HepG2 (cell line): ENCODE data around the gene NDC80. TPM values are rescaled to one million over a fixed set of nuclear protein-coding genes. Genes with fewer than 3 reads are reported as not detected.

Experiments
- ATAC-seq: fragments of 200-7000 bp; cut with Tn5 transposase; 3 replicates; pipeline ENCODE4 v1.9.1; 2020; ENCODE audit warnings: mild to moderate bottlenecking, moderate library complexity
- BruUV-seq: library from RNA; stranded (reverse); fragments of 400-500 nt; replicated peaks from 2 replicates; lab custom pipeline; 2021; lab: Mats Ljungman, UMichigan
- CTCF ChIA-PET: fragments of 300-600 bp; formaldehyde crosslinking; extraction: SDS; loops from one replicate; lab custom pipeline; 2021; ENCODE audit warnings: low total read pairs, inconsistent platforms, low intra/inter-chr PET ratio; lab: Yijun Ruan, JAX
- POLR2A ChIA-PET: fragments of 350-600 bp; sonication (Branson Sonifier 250); formaldehyde crosslinking; loops from one replicate; lab custom pipeline; 2020; ENCODE audit warnings: antibody characterized with exemption, inconsistent platforms; lab: Yijun Ruan, JAX
- DNase-seq: peaks from one replicate; pipeline ENCODE4 v3.0.0-alpha.2; 2015; ENCODE audit warnings: low spot score
- FAIRE-seq: peaks from 3 replicates; lab custom pipeline; 2011; peaks lifted over from hg19 to GRCh38; lab: Jason Lieb, UNC
- H2AFZ ChIP-seq: one replicate; pipeline ENCODE4 v1.6.1; 2011; ENCODE audit warnings: low read length, inconsistent platforms
- H3K27ac ChIP-seq: fragments of 300-600 bp; 3 replicates; pipeline ENCODE4 v1.8.0; 2011; ENCODE audit warnings: mixed run types, mild to moderate bottlenecking, mixed read lengths, low read length, inconsistent platforms; ENCODE audit not compliant: insufficient read depth; ENCODE audit errors: extremely low read length
- H3K27me3 ChIP-seq, 2 experiments: fragments of 200-600 bp in 1 of 2; 2 replicates in 1 of 2; 3 replicates in 1 of 2; pipeline versions ENCODE4 v1.6.0 to v1.8.0; 2011; ENCODE audit warnings: low read length in 2 of 2, mild to moderate bottlenecking in 2 of 2, moderate library complexity in 2 of 2, inconsistent platforms in 1 of 2; ENCODE audit not compliant: insufficient read depth in 2 of 2, control insufficient read depth in 1 of 2
- H3K36me3 ChIP-seq, 2 experiments: fragments of 200-600 bp in 1 of 2; replicated peaks in 1 of 2; 2 replicates in 1 of 2; 3 replicates in 1 of 2; pipeline versions ENCODE4 v1.5.1 to v1.8.0; 2011; ENCODE audit warnings: low read length in 2 of 2, inconsistent platforms in 1 of 2; ENCODE audit not compliant: insufficient read depth in 2 of 2, control insufficient read depth in 1 of 2
- H3K4me1 ChIP-seq: 2 replicates; pipeline ENCODE4 v1.5.1; 2012; ENCODE audit warnings: low read length, inconsistent platforms; ENCODE audit not compliant: insufficient read depth
- H3K4me2 ChIP-seq: 2 replicates; pipeline ENCODE4 v1.6.0; 2011; ENCODE audit warnings: low read depth, low read length, inconsistent platforms
- H3K4me3 ChIP-seq, 3 experiments: fragments of 200-600 bp in 1 of 3; sonication (generic), shearing (Covaris generic) in 1 of 3; replicated peaks in 1 of 3; 2 replicates each; pipeline ENCODE4 v1.5.1; 2011 to 2016; ENCODE audit warnings: low read length in 3 of 3, inconsistent platforms in 2 of 3, low read depth in 2 of 3, mild to moderate bottlenecking in 2 of 3, control low read depth in 1 of 3, mixed read lengths in 1 of 3; ENCODE audit not compliant: insufficient read depth in 1 of 3
- H3K79me2 ChIP-seq: one replicate; pipeline ENCODE4 v1.6.1; 2011; ENCODE audit warnings: low read length, inconsistent platforms; ENCODE audit not compliant: insufficient read depth
- H3K9ac ChIP-seq: 2 replicates; pipeline ENCODE4 v1.6.0; 2011; ENCODE audit warnings: mild to moderate bottlenecking, low read depth, low read length, inconsistent platforms; ENCODE audit not compliant: insufficient read depth
- H3K9me3 ChIP-seq: 2 replicates; pipeline ENCODE4 v1.5.1; 2012; ENCODE audit warnings: mild to moderate bottlenecking, low read length
- H4K20me1 ChIP-seq: 2 replicates; pipeline ENCODE4 v1.6.0; 2011; ENCODE audit warnings: inconsistent platforms, mild to moderate bottlenecking, low read length, moderate library complexity; ENCODE audit not compliant: insufficient read depth
- CEBPZ ChIP-seq: IDR thresholded peaks from 2 replicates; pipeline ENCODE4 v1.6.1; 2012; ENCODE audit warnings: low read length, improper control_type of control experiment
- MZF1 ChIP-seq: sonication (generic); formaldehyde crosslinking; IDR thresholded peaks from 2 replicates; pipeline ENCODE4 v1.8.1; 2023; ENCODE audit warnings: mild to moderate bottlenecking, missing genetic modification reagents, borderline replicate concordance
- REL ChIP-seq: sonication (generic); formaldehyde crosslinking; conservative IDR thresholded peaks from 2 replicates; pipeline ENCODE4 v1.8.0; 2022; ENCODE audit warnings: mild to moderate bottlenecking, missing genetic modification reagents, moderate library complexity
- REPIN1 ChIP-seq: sonication (generic); formaldehyde crosslinking; IDR thresholded peaks from 2 replicates; pipeline ENCODE4 v1.8.0; 2022; ENCODE audit warnings: missing genetic modification reagents, low read depth, mild to moderate bottlenecking, borderline replicate concordance
- ZBTB14 ChIP-seq: sonication (generic); formaldehyde crosslinking; IDR thresholded peaks from 2 replicates; pipeline ENCODE4 v1.4.0; 2020; ENCODE audit warnings: missing genetic modification reagents
- ZMYM3 ChIP-seq: sonication (generic); formaldehyde crosslinking; IDR thresholded peaks from 2 replicates; pipeline ENCODE4 v1.5.1; 2020; ENCODE audit warnings: mild to moderate bottlenecking, missing genetic modification reagents
- ZNF724P ChIP-seq: sonication (generic); formaldehyde crosslinking; IDR thresholded peaks from 2 replicates; pipeline ENCODE4 v1.8.0; 2022; ENCODE audit warnings: missing genetic modification reagents, borderline replicate concordance
- ZNF850 ChIP-seq: sonication (generic); formaldehyde crosslinking; conservative IDR thresholded peaks from 2 replicates; pipeline ENCODE4 v1.9.0; 2021; ENCODE audit warnings: mild to moderate bottlenecking, missing genetic modification reagents
- ZSCAN25 ChIP-seq: sonication (generic); formaldehyde crosslinking; IDR thresholded peaks from 2 replicates; pipeline ENCODE4 v1.8.0; 2022; ENCODE audit warnings: mild to moderate bottlenecking, missing genetic modification reagents
- WGBS: methylation state at CpG from one replicate; pipeline ENCODE4 v1.1.6; 2017; ENCODE audit warnings: low lambda C conversion rate; 5-methylcytosine and 5-hydroxymethylcytosine counted together
- in situ Hi-C: cut with HindIII; loops from 2 replicates; pipeline ENCODE4 v1.10.0; 2017; ENCODE audit warnings: low pct_unique_long_range_greater_than_20kb; ENCODE audit not compliant: extremely low pct_ligation_motif_present
- intact Hi-C: fragments of 100-400 bp; cut with micrococcal nuclease; formaldehyde crosslinking; loops from one replicate; pipeline ENCODE4 v1.10.0; 2022; ENCODE audit not compliant: unreplicated experiment
- polyA plus RNA-seq, 8 experiments: library from polyadenylated mRNA; depleted of rRNA in 3 of 8; stranded (reverse) in 7 of 8; unstranded in 1 of 8; fragments of >200 nt; fragmentation: Illumina TruSeq in 4 of 8; extraction: Trizol in 4 of 8; gene quantifications; 2 replicates each; pipeline versions ENCODE4 v1.2.1 to v1.2.3, GENCODE V29; 2011 to 2016; ENCODE audit warnings: low read depth in 4 of 8, missing spikeins in 1 of 8, mixed read lengths in 1 of 8; ENCODE audit not compliant: insufficient read depth in 1 of 8
- total RNA-seq, 5 experiments: library from RNA; depleted of rRNA; stranded (reverse); fragments of >200 nt; fragmentation: Illumina TruSeq; extraction: Trizol; gene quantifications; 2 replicates each; pipeline ENCODE4 v1.2.3, GENCODE V29; 2016; ENCODE audit warnings: low read depth in 1 of 5
- TF ChIP-seq, protein P1 (sequence below): sonication (generic); formaldehyde crosslinking; IDR thresholded peaks from 2 replicates; pipeline ENCODE4 v1.4.0; 2020; ENCODE audit warnings: missing genetic modification reagents

The NDC80 gene
- total and polyA plus RNA-seq, 2 of the 13 experiments (the other 11 are each of a cell fraction or from before 2014, with no cell fraction given), result 9.6 to 33.0 TPM

DNA sequence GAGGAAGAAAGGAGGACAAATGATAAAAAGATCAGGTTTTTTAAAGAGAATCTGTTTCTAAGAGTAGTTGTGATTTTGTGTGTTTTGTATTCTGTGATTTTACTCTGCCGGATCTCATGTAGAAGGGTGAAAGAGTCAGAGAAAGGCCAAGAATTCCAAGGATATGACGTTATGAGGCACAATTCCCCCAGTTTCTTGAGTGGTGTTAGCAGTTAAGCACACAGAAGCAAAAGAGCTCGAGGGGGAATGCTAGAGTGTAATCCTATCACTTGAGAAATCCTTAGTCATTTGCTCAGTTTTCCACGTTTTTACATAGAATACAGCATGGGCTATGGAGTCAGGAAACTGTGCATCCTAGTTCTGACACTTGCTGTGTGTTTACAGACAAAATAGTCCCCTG, 34.9 kb upstream of the NDC80 start:
- TF ChIP-seq REPIN1 (CRISPR knock-in tag) (no peak), ZSCAN25 (CRISPR knock-in tag) (no peak)
- no peak for DNase-seq
- POLR2A ChIA-PET, result no interaction called here
- Histone ChIP-seq H3K4me3 (no peak overlapping the region), H3K9me3 (no peaks in the 10 kb centered on the region), H3K79me2 (no peaks in the 10 kb centered on the region), H3K27me3 (no peaks in the 10 kb centered on the region), H3K27ac (no peak overlapping the region), H3K4me1 (no peaks in the 10 kb centered on the region), H3K36me3 (peaks cover 0 to 4% of the 10 kb centered on the region in 2 experiments; a peak in 1 of 5 replicates), H4K20me1 (no peaks in the 10 kb centered on the region), H2AFZ (no peak overlapping the region), H3K4me2 (no peak overlapping the region), H3K9ac (no peak overlapping the region)
- intact Hi-C loops, result no loop called here
- 88% methylated on average over 4 of the region's 4 CpGs for WGBS
- ATAC-seq, result no peak
- BruUV-seq, result no TSS peak
- CTCF ChIA-PET, result no interaction called here
- no peak for FAIRE-seq
- in situ Hi-C loops, result loop anchor here (10.0 to 25.0 kb wide), 3 partner anchors 199 to 949 kb away; no protein-coding TSS in a partner anchor

- Histone ChIP-seq H2AFZ (no peak overlapping the region), H3K27me3 (no peaks in the 10 kb centered on the region), H3K4me1 (no peaks in the 10 kb centered on the region), H3K9ac (no peak overlapping the region), H3K27ac (no peak overlapping the region), H3K4me2 (no peak overlapping the region), H3K9me3 (no peaks in the 10 kb centered on the region), H4K20me1 (no peaks in the 10 kb centered on the region), H3K79me2 (no peaks in the 10 kb centered on the region), H3K36me3 (peaks cover 0 to 4% of the 10 kb centered on the region in 2 experiments; a peak in 1 of 5 replicates), H3K4me3 (no peak overlapping the region)
- 61% methylated on average over 3 of the region's 3 CpGs for WGBS
- in situ Hi-C loops (loop anchor here (10.0 to 25.0 kb wide), 3 partner anchors 200 to 950 kb away; no protein-coding TSS in a partner anchor), intact Hi-C loops (no loop called here)
- FAIRE-seq (no peak), ATAC-seq (no peak), DNase-seq (no peak)
- BruUV-seq, result no TSS peak
- ChIA-PET POLR2A (no interaction called here), CTCF (no interaction called here)
- TF ChIP-seq ZNF724P, result no peak
- TF ChIP-seq REL (CRISPR knock-in tag), result no peak
- TF ChIP-seq CEBPZ, result no peak
- no peak for TF ChIP-seq MZF1 (CRISPR knock-in tag)
- TF ChIP-seq, protein P1, sequence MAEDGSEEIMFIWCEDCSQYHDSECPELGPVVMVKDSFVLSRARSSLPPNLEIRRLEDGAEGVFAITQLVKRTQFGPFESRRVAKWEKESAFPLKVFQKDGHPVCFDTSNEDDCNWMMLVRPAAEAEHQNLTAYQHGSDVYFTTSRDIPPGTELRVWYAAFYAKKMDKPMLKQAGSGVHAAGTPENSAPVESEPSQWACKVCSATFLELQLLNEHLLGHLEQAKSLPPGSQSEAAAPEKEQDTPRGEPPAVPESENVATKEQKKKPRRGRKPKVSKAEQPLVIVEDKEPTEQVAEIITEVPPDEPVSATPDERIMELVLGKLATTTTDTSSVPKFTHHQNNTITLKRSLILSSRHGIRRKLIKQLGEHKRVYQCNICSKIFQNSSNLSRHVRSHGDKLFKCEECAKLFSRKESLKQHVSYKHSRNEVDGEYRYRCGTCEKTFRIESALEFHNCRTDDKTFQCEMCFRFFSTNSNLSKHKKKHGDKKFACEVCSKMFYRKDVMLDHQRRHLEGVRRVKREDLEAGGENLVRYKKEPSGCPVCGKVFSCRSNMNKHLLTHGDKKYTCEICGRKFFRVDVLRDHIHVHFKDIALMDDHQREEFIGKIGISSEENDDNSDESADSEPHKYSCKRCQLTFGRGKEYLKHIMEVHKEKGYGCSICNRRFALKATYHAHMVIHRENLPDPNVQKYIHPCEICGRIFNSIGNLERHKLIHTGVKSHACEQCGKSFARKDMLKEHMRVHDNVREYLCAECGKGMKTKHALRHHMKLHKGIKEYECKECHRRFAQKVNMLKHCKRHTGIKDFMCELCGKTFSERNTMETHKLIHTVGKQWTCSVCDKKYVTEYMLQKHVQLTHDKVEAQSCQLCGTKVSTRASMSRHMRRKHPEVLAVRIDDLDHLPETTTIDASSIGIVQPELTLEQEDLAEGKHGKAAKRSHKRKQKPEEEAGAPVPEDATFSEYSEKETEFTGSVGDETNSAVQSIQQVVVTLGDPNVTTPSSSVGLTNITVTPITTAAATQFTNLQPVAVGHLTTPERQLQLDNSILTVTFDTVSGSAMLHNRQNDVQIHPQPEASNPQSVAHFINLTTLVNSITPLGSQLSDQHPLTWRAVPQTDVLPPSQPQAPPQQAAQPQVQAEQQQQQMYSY (CRISPR knock-in tag), result no peak
- TF ChIP-seq ZNF850 (CRISPR knock-in tag), result no peak
- TF ChIP-seq ZBTB14, result no peak
- no peak for TF ChIP-seq ZMYM3 (CRISPR knock-in tag)
Measured at GRCh38 chr18:2537296-2537695, 34.1 kb upstream of the NDC80 start.
